Activated CD4-positive, alpha-beta T cell treated with anti-CD3 and anti-CD28 coated beads, Interleukin-2, amount 50 U/mL, for 16 hours (primary cell): Measurements from ENCODE around the gene NDRG2.
A peak's percentile ranks its signal among the peaks of the same experiment; 100 is the strongest.
"Not testable (repeated sequence)": the region's sequence is repeated elsewhere in the genome, so short reads cannot be mapped to it uniquely, and the experiment has no call there.

Experiments
- DNase-seq: peaks from one replicate; pipeline ENCODE4 v3.0.0-alpha.2; 2020

The NDRG2 gene

DNA sequence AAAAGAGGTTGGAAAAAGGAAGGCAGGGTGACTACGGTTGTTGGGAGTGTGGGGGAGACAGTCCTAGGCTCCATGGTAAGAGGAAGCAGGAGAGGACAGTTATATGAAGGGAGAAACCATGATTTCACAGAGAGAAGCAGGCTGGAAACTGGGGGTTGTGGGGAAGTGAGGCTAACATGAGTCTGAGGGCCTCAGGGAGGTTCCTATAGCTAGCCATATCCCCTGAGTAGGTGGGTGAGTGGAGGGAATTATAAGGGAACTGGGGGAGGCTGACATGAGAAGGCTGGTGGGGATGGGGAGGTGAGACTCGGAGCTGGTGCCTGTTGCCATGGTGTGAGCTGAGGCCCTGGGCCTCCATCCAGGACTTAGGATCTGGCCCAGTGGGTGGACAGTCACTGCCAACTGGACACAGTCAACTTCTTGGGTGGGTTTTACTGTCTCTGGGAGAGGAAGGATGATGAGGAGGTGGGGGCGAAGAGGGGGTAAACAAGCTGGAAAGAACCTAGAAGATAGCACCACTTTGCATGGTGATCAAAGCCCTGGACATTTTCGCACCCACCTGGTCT lies 8.4 kb upstream of the NDRG2 start:
- no peak for DNase-seq

DNA sequence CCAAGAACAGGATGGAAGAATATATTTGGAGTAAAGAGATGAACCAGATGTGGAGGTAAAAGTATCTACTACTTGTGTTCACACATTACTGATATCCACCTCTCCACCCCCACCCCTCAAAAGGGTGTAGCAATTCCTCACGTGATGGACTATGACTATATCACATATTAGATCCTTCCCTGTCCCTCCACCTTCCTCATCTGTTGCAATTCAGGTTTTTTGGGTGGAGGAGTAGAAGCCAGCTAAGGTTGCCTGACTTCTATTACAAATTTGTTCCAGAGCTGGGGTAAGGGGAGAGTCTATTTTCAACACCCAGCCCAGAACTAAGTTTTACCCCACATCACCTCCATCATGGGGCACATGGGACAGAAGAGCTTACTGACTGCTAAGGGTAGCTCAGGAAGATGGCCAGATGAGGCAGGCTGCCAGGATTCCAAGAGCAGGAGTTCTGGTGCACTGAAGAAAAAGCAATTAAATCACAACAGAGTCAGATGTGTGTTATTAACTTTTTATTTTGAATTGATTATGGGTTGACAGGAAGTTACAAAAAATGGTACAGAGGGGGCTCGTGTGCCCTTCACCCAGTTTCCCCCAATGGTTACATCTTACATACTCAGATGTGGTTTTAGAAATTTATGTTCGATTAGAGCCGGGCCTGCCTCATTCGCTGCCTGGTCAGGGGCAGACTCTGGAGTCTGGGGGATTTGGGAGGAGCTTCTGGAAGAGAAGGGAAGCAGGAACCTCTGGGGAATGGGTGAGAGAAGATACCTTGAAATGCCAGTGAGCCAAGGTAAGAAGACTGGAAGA lies 7.7 kb upstream of the NDRG2 start:
- DNase-seq: no peak

DNA sequence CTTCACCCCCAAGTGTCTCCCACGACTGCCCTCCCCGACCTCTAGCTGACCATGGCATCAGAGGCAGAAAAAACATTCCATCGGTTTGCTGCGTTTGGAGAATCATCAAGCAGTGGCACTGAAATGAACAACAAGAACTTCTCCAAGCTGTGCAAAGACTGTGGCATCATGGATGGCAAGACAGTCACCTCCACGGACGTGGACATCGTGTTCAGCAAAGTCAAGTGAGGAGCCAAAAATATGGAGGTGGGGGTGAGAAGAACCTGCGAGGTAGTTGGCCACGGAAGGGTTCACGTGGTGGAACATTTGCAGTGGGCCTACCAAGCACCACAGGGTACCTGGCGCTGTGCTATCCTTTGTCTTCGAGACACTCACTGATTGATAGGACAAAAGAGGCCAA lies 5.7 kb upstream of the NDRG2 start:
- DNase-seq: no peak

DNA sequence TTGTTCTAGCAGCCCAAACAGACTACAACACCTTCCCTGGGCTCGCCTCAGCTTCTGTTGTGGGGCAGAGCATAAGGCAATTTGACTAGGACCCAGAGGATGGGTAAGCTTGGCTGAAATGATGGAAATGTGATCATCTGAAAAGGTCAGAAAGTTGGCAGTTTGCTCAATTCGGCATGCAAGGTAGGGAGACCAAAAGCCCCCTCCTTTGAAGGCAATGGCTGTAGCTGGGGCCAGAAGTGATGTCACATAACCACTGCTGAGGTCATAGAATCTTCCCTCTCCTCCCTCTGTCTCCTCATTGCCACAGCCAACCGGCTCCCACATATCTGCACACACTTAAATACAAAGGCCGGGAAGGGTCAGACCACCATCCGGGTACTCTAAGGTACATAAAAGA lies 5.1 kb upstream of the NDRG2 start, which contains the start of gene TPPP2:
TSS of gene TPPP2 (plus strand) at position 301 of the 400 bp plus-strand sequence. CDS start 365 bp downstream, outside the sequence.
- no peak for DNase-seq

DNA sequence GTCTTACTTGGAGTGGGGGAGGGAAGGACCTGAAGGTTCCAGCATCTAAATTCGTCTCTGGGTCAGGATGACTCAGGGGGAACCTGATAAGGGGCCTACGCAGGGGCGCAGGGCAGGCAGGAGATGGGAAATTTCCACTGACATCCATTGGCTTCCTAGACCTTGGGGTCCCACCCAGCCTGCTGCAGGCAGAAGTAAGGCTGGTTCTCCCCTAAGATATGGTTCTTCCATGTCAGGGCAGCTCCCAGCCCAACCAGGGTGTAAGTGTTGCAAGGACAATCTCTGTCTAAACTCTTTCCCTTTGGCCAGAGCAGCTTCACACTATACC lies 2.1 kb upstream of the NDRG2 start:
- no peak for DNase-seq

DNA sequence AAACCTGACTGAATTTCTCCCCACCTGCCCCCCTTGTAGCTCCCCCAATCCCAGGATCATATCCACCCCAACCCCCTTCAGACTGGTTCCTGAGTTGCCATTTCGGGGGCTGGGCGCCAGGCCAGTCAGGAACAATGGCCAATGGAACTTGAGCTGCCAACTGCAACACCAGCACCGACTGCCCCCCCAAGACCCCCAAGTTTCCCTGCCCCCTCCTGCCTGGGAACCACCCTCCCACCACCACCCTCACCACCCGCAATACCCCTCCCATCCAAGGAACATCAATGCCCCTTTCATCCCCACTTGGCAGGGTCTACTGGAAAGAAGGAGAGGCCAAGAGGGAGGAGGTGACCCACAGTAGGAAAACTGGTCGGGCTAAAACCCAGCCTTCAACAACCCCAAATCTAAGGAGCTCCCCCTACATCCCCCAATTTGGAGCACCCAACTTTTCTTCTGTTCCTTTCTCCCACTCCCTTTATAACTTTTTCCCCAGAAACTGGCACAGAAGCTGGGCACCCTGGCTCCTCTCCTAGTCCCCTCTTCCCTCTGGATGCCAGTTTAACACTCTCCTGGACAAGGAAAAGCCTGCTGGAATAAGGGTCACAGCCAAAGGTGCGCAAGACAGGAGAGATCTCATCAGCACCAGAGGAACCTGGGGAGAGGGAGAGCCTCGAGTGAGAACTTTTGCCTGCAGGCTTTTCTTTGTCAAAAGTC lies 1.6 kb upstream of the NDRG2 start:
- DNase-seq: no peak

DNA sequence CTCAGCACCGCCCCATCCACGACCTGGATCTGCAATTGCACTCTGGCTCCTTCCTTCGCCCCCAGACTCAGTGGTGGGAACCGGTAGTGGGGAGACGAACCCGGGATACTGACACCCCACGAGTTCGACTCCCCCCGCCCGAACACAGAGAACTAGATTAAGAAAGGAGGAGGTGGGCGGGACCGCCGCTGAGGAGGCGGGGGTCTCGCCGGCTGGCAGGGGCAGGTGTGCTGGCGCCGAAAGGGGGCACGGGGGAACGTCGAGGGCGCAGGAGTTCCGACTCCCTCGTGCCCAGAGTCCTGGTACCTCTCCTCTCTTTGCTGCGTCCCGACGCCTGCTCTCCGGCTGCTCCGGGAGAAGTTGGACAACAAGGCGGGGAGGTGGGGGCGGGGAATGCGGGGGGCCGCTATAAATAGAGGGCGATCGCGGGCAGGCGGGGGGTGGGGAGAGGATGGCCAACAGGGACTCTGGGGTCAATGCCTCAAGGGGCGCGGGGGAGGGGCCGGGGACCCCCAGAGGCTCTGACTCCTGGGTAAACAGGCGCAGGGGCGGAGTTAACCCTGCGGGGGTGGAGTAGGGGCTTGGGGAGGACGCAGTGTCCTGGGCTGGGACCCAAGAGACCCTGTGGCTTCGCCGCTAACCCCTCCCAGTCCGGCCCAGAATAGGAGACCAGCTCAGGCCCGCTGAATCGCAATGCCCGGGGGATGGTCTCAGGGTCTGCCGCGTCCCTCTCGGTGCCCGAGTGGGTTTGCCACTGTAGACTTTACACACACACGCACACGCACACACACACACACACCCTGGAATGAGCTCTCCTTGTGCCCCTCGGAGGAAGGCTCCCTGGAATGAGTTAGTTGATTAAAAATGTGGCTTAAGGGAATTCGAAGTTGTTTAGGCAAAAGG lies 761 bp upstream of the NDRG2 start:
- DNase-seq: no peak

DNA sequence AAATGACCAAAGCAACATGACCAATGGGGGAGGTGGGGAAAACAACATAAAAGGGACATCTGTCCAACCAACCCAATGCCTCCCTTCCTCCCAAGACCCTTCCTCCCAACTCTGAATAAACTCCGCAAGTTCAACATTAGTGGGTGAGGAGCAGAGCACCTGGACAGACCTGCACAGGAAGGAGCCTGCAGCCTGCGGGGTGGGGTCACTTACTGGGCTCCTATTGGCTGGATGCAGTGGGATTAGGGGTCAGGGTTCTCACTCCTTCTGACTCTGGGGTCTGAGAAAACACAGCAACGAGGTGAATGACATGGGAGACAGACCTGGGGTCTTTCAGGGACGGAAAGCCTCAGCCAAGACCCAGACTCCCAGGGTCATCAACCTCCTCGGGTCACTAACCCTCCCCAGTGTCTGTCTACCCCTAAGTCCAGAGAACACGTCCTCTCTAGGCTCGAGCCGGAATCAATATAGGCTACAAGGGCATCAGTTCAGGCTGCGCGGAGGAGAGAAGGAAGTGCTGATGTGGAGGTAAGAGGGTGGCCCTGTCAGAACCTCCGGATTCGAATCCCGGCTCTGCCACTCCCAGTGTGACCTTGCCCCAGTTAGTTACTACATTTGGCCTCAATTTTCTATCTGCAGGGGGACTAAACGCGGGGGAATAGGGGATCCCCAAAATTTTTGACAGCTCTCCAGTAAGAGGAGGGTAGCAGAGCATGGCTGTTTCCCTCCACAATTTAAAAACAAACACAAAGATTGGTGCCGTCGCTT lies 860 bp downstream of the NDRG2 start:
- DNase-seq: no peak

DNA sequence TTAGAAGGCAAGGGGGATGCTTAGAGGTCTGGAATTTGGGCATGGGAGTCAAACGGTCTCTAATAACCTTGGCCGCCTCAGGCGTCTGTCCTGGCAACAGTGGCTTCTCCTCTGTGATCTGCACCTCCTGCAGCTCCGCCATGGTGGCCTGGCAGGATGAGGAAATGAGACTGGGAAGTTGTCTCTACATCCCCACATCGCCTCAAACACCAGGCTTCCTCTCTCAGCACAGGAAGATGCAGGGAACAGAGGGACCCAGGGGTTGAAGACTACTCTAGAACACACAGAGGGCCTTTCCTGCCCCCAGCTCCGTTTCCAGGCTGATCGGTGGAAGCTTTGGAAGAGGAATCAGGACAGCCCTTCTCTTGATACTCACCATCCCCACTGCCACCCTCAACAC lies 1.7 kb downstream of the NDRG2 start:
- DNase-seq: no peak

DNA sequence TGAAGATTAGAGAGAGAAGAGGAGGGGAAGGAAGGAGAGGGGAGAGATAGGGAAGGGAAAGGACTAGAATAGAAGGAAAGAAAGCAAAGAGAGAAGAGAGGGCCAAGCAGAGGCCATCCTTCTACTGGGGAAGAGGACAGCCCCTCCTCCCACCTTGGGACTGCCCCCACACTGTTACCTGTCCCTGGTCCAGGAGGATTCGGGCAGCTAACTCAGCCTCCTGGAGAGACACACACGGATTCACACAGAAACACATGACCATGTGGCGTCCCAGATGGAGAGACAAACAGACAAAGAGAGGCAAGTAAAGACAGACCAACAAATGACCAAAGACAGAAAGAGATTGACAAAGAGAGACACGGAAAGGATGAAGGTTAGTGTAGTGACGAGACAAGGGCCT lies 2.2 kb downstream of the NDRG2 start:
- no peak for DNase-seq

DNA sequence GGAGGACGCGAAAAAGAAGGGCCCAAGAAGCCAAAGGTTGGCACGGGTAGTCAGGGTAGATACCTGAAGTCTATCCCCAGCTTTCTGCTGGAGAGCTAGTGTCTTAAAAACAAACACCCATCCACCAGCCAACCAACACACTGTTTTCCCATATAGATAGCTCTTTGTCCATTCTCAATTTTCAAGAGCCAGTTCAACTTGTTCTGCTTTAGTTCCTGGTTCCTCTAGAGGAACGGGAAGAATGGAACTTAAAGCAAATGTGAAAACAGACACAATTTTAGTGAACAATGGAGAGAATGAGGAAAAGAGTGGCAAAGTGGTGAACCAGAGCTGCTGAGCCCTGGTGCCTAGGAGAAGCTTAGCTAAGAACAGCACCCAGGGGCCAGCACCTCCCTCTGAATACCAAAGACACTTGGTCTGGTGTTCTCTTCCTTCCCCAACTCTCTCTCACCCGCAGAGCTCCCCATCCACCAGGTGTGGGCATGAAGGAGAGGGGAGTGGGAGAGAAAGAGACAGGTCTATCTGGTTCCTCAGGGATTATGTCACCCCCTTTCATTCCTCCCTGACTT lies 3.8 kb downstream of the NDRG2 start:
- DNase-seq: no peak

DNA sequence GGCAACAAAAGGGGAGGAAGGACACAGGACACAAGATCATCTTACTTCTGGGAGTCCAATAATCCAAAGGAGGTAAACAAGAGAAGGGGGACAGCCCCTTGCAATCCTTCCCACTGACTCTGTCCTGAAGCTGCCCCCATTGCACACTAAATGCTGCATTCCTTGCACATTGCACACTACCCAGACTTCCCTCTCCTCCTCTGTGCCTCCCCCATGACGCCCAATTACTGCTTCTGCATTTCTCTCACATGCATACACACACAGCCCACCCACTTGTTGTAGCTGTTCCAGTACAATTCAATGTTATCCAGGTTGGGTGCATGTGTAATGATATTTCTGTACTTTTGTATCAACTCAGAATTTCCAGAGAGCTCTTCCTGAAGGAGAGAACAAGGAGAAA lies 5.5 kb downstream of the NDRG2 start:
- no peak for DNase-seq

DNA sequence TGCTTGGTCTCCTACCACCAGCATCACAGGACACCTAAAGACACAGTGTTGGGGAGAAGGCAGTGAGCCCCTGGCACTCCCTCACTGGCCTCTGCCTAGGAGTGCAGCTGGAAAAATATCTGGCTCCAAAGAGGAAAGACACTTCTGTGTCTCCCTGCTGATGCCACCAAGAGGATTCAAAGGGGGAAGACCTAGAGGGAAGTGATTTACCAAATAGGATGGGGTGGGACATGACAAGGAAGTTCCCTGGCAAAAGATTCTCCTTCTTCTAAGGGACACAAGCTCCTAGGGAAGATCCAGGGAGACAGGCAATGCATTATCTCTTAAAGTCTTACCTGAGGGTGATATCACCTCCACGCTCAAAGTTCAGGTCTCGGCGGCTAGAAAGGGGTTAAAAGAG lies 6.1 kb downstream of the NDRG2 start:
- DNase-seq: no peak

DNA sequence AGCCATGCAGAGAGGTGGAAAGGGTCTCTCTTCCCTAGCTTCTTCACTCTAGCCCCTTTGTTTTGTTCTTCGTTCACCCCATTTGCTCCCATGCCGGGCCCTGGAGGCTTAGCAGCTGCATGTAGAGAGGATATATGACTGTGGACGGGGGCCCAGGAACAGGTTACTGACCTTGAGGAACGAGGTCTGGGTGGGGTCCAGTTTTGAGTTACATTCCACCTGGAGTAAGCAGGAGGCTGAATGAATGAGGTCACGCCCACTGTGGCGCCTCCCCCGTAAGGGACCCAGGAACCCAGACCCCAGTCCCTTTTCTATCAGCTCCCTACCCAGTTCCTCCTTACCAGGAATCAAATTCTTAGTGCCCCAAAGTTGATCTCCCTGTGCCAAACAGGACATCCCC lies 6.6 kb downstream of the NDRG2 start:
- DNase-seq: no peak

DNA sequence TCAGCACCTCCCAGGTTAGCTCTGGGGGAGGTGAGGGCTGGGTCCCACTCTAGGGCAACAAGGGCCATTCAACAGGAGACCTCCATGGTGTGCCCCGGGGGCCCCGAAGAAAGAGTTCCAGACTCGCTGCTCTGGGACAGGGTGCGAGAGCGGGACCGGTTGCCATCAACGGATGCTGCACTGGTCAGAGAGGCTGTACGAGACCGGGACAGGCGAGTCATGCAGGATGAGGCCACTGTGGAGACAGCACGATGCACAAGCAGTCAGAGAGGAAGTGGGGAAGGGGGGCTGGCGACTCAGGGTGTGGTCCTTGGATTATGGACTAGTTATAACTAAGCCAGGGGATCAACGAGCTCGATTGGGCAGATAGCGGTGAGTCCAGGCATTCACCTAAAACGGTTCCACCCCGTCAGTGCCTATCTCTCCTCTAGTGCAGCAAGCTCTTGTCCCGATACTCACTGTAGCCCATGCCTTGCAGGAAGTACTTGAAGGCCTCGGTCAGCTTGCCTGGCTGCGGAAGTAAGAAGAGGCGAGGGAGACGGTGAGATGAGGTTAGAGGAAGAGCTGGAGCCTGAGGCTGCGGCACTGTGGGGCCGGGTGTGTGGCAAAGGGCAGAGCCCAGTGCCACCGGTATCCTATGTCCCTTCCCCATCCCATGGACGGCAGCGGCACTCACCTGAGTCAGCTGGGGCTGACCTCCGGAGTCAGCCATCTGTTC lies 7.2 kb downstream of the NDRG2 start:
- no peak for DNase-seq

DNA sequence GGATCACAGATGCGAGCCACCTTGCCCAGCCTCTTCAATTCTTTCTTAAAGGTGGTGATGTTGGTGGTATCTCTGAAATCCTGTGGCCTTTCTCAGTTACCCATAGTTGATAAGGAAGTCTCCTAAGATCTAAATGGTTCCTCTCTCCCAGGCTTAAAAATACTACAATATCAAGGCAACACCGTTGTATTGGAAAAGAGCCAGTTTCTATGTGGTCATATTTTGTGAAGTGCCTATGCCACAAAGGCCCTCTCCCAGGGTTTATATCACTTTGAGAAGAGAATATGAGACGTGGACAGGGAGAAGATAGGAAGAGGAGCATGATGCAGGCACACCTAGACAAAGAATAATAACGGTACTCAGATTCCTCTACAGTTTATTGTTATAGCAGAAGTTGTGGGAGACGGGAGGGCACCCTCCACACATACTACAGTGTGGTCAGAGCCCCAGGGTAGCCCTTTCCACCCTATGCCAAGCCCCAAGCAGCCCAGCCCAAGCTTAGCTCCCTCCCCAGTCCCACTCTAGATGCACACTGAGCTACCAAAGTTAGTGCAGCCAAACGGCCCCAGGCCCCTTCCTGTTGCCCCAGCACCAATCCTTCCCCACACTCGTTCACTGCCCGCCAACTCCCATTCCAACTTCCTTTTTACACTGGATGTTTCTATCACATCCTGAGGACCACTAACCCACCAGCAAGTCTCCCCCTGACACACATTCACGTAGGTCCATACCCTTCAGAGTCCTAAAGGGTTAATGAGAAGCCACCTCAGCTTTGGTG lies 8.3 kb downstream of the NDRG2 start:
- no peak for DNase-seq

DNA sequence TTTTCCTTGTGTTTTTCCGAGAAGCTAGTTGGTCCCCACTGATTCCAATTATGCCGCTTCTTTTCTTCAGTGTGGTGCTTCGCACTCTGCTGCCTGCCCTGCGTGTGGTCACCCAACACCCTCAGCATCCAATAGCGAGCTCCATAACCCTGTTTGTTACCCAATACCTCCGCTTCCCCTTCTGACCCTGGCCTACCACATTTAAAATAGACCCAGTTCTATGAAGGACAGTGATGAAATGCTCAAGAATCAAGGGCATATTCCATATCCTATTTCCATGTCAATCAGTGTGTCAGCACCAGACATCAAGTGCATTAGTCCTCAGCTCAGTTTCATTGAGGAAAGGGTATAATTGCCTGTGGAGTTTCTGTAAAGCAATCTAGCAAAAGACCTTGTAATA lies 9.5 kb downstream of the NDRG2 start:
- no peak for DNase-seq

DNA sequence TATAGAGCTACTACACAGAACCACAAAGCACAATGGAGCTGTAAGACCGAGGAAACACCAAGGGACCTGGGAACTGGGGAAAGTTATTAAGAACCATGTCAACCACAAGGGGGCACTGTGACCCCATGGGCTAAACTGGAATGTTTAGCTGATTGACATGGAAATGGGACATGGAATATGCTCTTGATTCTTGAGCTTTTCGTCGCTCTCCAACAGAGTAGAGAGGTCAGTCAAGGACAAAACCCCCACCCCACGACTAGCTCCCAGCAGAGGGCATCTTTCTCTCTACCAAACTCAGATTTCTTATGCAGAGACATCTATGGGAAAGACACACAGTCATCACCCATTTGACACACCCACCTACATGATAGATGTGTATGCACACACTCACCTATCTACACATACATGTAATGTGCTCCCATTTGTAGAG lies 10.1 kb downstream of the NDRG2 start:
- peak; percentile 72 for DNase-seq

DNA sequence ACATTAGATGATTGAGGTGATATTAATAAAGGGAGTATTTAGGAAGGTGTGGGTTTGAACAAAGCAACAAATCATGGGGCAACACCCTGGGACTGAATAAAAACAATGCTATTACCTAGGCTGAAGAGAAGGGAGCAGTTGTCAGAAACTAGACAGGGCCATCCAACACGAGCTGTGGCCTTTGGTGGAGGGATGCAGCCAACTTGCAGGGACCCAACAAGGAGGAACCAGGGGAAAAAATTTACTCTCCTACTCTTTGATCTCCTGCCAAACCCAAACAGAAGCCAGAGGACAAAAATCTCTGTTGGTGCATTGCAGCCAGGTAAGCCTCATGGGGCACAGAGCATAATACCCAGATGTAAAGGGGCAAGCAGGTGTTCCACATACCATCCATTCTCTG lies 13.7 kb downstream of the NDRG2 start:
- no peak for DNase-seq

DNA sequence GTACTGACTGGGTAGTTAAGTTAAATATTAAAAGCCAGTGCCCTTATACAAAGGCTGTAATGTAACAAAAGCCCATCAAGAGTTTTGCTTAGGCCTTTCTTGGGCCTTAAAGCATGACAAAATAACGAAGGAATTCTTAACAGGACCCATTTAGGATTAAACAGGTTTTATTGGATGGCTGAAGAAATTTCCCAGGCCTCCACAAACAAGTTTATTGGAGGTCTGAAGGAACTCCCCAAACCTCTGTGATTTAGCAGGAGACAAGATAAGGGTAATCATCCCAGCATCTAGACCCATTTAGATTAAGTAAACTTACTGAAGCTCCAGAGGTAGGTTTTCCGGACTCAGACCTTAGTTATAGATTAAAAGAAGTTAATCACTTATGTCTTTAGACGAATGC lies 15.1 kb downstream of the NDRG2 start:
- not testable (repeated sequence) for DNase-seq
